Subcutaneous adipose tissue (tissue), 4 donors: ENCODE measurements around the gene SLTM. TPM values are rescaled to one million over a fixed set of nuclear protein-coding genes. Genes with fewer than 3 reads are reported as not detected.

Experiments used
- total RNA-seq, 4 donors: library from RNA; depleted of rRNA; stranded (reverse); fragments of >200 nt; gene quantifications; one replicate each; pipeline ENCODE4 v1.1.0, GENCODE V29; 2016
- TF ChIP-seq, protein P1 (sequence below): fragments of 450-650 bp; IDR thresholded peaks from one replicate; pipeline ENCODE4 v1.5.1; 2016; ENCODE audit warnings: low read depth, mild to moderate bottlenecking, control low read depth, antibody characterized with exemption, moderate library complexity

Gene SLTM
- total RNA-seq, 4 donors from 2014 or later, result 102 to 146 (median 122) TPM

- TF ChIP-seq, protein P1, sequence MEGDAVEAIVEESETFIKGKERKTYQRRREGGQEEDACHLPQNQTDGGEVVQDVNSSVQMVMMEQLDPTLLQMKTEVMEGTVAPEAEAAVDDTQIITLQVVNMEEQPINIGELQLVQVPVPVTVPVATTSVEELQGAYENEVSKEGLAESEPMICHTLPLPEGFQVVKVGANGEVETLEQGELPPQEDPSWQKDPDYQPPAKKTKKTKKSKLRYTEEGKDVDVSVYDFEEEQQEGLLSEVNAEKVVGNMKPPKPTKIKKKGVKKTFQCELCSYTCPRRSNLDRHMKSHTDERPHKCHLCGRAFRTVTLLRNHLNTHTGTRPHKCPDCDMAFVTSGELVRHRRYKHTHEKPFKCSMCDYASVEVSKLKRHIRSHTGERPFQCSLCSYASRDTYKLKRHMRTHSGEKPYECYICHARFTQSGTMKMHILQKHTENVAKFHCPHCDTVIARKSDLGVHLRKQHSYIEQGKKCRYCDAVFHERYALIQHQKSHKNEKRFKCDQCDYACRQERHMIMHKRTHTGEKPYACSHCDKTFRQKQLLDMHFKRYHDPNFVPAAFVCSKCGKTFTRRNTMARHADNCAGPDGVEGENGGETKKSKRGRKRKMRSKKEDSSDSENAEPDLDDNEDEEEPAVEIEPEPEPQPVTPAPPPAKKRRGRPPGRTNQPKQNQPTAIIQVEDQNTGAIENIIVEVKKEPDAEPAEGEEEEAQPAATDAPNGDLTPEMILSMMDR, result no peak
These were observed 9.2 kb downstream of the SLTM start for GRCh38 chr15:58924327-58924726.

DNA sequence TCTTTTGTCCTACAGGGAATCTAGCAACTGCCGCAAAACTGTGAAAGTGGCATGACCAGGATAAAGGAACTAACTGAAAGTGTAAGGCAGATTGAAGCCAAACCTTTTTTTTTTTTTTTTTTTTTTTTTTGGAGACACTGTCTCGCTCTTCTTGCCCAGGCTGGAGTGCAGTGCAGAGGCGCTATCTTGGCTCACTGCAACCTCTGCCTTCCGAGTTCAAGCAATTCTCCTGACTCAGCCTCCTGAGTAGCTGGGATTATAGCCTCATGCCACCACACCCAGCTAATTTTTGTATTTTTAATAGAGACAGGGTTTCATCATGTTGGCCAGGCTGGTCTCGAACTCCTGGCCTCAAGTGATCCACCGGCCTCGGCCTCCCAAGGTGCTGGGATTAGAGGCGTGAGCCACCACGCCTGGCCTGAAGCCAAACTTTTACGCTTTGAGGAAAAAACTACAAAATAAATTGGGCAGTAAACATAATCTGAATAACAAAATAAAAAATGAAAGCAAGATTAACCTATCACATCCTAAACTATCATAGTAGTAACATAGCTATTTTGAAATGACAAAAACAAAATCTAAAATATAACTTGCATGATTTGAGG is 9.7 kb downstream of the SLTM start:
- TF ChIP-seq, protein P1, result no peak

DNA sequence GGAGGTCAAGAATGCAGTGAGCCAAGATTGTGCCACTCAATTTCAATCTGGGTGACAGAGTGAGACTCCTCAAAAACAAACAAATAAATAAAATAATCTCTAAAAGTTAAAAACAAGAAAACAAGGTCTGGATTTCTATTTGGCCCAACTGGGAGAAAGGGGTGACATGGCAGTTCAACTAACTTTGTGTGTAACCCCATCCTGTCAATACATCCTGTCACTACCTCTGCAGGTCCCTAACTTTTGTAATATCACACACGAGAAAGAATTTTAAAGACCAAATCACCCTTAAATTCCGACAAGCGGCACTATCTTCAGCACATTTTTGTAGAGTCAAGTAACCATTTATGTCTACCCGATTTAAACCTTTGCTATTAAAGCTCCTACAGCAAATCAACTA is 10.2 kb downstream of the SLTM start:
- TF ChIP-seq, protein P1, result no peak

GRCh38 chr15:58921267-58921790 is 12.2 kb downstream of the SLTM start:
- TF ChIP-seq, protein P1, result no peak

GRCh38 chr15:58919232-58919631 is 14.2 kb downstream of the SLTM start:
- TF ChIP-seq, protein P1, result no peak

GRCh38 chr15:58918239-58918638 is 15.2 kb downstream of the SLTM start:
- TF ChIP-seq, protein P1, result no peak

DNA sequence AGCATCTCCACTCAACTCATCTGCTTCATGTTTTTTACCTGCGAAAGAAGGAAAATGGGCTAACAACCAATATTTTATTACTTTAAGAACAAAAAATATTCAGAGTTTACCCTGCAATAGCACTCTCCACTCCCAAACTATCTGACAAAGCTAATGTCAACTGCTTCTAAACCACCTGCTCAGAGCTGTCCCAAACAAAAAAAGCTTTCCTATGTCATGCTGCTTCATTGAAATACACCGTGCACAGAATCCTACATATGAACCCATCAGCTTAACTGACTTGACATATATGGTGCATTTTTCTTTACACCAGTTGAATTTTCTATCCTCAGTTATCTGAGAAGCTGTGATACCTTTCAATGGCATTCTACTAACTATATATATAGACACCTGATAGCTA is 16.5 kb downstream of the SLTM start:
- TF ChIP-seq, protein P1, result no peak
